Jurkat, Clone E6-1 (cell line): ENCODE results near the gene MMS19.
"Not testable (repeated sequence)": the region's sequence is repeated elsewhere in the genome, so short reads cannot be mapped to it uniquely, and the experiment has no call there.

ENCODE experiments used
- DNase-seq: peaks from one replicate; pipeline ENCODE4 v3.0.0-alpha.2; 2011; ENCODE audit warnings: low read depth, low spot score
- H3K4me3 ChIP-seq: 2 replicates; pipeline ENCODE4 v1.5.1; 2011; ENCODE audit warnings: mild to moderate bottlenecking, low read length, control low read depth, moderate library complexity

The MMS19 gene

DNA sequence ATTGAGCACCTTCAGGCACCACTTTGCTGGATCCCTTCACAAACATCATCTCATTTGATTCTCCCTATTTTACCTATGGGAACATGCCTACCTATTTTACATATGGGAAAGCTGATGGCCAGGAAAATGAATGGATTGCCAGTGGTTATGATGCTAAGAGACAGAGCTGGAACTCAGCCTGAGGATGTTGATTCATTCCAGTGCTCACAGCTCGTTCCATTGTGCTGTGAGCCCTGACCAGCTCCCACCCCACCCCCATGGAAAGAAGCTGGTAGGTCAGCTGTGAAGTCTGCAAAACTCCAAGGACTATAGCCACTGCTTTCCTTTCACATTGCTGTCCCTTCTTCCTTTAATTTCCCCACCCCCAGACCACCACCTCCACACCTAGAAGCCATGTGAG is 10.1 kb upstream of the MMS19 start:
- DNase-seq, result no peak
- no peak overlapping the region for H3K4me3 ChIP-seq

DNA sequence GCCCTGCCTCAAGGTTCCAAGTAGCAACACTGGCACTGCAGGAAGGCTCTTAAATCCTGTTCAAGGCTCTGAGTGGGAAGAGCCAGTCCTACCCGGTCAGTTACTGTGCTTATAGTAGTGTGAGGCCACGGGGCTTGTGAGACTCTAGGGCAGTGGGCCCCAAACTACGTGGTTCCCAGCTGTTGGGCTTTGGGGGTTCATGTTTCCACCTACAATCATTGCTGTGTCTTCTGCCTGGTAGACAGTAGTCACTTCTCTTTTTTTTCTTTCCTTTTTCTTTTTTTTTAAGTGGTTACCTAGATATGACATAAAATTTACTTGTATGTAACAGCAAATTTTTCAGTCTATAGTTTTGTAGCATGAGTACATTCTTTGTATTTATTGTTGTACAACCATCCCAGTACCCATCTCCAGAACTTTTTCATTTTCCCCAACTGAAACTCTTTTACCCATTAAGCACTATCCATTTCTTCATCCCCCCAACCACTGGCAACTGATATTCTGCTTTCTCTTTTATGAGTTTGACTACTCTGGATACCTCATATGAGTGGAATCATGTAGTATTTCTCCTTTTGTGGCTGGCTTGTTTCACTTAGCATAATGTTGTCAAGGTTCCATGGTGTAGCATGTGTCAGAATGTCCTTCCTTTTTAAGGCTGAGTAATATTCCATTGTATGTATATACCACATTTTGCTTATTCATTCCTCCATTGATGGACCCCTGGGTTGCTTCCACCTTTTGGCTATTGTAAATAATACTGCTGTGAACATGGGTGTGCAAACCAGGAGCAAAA is 8.2 kb upstream of the MMS19 start:
- DNase-seq, result no peak
- no peak overlapping the region for H3K4me3 ChIP-seq

DNA sequence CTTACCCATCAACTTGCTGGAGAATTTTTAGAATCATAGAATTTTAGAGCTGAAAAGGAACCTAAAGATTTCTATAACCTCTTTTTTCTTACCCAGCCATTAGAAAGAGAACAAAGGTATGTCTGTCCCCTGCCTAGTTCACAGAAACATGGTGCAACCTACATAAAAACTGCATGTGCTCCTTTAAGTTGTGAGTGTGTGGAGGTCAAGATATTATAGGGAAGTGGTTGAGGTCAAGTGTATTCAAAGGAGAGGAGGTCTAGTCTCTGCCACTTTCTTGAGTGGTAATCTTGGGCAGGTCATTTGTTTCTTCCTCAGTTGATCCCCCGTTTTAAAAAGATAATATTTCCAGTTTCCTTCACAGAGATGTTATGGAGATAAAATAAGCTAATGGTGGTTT is 6.9 kb upstream of the MMS19 start:
- no peak overlapping the region for H3K4me3 ChIP-seq
- no peak for DNase-seq

DNA sequence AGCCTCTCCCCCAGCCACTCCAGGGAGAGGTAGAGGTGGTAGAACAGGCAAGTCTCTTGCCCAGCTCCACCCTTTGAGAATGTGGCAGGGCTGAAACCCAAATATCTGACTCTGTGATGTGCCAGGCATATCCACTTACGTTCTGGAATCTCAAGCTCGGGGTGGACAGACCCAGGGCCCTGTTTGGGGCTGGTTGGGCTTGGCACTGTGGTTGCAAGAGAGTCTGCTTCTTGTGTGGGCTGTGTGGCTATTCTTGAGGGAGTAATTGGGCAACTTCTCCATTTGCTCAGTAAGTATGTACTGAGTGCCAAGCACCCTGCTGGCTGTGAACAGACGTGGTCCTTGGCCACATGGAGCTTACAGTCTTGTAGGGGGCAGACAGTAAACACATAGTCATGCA is 5.2 kb upstream of the MMS19 start:
- DNase-seq, result no peak
- H3K4me3 ChIP-seq, result no peak overlapping the region

DNA sequence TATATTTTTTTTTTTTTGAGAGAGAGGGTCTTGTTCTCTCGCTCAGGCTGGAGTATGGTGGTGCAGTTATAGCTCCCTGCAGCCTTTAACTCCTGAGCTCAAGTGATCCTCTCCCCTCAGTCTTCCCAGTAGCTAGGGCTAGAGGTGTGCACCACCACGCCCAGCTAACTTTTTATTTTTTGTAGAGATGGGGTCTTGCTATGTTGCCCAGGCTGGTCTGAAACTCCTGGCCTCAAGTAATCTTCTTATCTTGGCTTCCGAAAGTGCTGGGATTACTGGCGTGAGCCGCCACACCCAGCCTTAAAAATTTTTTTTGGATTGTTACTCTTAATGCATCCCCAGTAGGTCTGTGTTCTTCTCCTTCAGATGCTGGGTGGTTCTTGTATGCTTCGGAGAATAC is 4.7 kb upstream of the MMS19 start:
- no peak overlapping the region for H3K4me3 ChIP-seq
- no peak for DNase-seq

DNA sequence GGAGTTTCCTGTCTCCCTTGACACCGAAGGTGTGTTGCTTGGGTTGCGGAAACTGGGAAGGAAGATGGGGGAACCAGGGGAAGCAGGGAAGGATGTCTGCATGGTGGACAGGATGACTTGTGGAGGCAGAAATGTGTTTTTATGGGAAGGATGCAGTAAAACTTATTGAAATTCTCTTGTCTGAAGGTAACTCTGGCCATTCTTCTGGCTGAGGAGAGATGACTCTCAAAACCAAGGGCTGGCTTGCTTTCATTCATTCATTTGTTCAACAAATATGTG is 2.0 kb upstream of the MMS19 start:
- H3K4me3 ChIP-seq, result no peak overlapping the region
- DNase-seq, result no peak

DNA sequence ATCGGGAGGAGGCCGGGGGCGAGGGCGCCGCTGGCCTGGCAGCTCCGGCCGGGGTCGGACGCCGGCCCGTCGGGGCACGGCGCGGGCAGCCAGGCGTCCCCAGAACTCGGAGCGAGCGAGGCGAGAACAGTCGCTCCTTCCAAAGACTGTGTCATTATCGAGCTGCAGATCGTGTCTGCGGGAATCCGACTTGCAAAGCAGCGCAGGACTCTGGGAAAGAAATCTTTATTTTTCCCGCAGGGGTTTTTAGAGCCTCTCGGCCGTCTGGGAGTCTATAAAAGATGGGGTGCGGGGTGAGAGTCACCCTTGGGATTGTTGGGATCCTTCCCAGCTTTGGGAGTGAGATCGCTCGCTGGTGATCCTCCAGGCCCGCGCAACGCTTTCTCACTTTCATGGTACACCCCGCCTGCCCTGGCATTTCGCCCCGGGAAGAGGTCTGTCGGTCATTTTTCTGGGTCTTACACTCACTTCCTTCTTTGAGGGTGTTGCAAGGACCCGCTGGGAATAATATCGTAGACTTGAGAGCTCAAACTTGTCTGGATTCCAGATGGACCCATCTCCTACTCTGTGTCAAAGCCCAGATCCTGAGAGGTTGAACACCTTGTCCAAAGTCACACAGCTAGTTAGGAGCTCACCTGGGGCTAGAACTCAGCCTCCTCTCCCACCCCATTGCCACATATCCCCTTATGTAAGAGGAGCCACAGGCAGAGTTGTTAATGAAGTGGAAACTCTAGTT is 1.5 kb upstream of the MMS19 start:
- no peak for DNase-seq
- H3K4me3 ChIP-seq, result peak overlapping the region; percentile 100

DNA sequence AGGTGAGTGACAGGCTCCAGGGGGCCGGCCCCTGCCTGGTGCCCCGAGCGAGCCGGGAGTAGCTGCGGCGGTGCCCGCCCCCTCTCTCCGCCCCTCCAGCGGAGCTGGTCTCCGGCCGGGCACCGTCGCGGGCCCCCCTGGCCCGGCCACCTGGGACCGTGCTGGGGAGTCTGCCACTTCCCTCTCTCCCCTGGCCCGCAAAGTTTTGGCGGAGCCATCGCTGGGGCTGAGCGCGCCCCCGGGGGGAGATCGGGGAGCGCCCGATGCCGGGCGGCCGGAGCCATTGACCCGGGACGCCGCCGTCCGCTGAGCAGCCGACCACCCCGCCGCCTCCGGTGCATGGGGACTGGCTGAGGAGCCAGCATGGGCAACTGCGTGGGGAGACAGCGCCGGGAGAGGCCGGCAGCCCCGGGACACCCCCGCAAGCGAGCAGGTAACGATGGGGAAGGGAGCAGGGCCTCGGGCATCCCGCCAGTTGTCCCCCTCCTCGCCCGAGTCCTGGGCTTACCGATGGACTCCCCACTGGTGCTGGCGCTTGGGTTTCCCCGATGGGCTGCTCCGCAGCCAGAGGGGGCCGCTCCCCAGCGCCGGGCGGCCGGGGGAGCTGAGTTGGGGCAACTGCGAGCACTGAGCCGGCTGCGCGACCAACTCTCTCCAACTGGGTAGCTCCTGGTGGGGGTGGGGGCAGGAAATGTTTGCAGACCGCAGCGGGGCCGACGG is 779 bp upstream of the MMS19 start, which contains the start of gene UBTD1:
UBTD1 (plus strand) TSS at position 84 of the 720 bp plus-strand sequence; CDS start at position 364, 280 bp downstream.
- peak within 1 kb of the TSS; percentile 100 for H3K4me3 ChIP-seq
- no peak for DNase-seq

DNA sequence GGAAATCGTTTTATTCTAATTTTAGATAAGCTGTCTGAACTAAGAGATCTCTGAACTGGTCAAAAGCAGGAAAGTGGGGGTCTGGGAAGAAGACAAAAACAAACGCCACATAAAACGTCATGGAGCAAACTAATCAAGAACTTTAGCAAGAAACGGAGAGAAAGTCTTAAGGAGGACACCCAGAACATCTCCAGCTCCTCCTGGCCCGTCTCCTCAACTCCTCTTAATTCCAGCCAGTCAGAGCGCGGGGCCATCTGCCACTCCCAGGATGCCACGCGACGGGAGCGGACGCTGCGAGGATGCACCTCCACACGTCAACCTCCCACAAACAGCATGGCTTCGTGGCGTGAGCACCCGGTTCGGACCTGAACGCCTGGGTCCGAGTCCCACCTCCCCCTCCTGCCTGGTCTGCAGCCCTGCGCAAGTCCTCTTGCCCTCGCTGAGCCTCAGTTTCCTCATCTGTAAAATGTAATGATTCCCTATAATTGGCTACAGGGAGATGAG is 598 bp downstream of the MMS19 start:
- DNase-seq, result peak; percentile 58

DNA sequence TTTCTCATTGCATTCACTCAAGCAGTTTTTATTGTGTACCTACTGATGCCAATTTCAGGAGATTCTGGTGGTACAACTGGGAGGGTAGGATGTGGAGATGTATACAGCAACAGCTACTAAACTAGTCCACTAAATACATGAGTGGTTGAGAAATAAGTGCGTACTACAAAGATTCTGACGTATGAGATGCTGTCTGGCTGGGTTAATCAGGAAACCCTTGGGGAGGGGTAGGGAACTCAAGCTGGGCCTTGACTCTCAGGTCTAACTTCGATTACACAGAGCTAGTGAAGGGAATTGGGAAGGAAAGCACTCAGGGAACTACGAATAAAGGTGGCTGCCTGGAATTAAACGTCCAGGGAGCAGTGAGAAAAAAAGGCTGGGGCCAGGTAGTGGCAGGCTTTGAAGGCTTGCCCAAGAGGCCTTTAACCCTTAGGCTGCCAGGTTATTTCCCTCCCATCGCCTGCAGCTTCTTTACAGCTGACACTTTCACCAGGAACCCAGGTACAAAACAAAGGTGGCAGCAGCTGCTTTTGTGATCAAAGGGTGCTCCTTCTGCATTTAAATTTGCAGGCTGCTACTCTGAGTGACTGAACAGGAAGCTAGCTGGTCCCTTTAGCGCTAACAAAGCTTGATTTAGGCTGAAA is 3.2 kb downstream of the MMS19 start:
- peak; percentile 49 for DNase-seq
- H3K4me3 ChIP-seq, result no peak overlapping the region

More for the DNA sequence above, 598 bp downstream of the MMS19 start:
- H3K4me3 ChIP-seq, result peak overlapping the region; percentile 100

DNA sequence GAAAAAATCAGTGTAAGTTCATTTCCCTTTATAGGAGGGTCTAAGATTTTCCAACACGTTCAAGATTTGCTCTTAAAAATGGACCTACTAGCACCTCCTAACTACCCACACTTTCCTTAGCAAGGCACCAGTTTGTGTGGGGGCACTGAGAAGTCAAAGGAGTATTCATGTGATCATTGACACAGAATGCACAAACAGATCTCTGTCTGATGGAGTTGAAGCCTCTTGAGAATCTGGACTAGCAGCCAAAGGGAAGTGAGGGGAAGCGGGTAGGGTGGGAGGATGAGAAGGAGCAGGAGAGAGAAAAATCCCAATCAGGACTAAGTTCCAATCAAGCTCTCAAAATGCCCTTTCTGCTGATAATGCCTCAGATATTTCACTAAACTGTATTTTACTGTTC is 4.1 kb downstream of the MMS19 start:
- no peak for DNase-seq
- no peak overlapping the region for H3K4me3 ChIP-seq

DNA sequence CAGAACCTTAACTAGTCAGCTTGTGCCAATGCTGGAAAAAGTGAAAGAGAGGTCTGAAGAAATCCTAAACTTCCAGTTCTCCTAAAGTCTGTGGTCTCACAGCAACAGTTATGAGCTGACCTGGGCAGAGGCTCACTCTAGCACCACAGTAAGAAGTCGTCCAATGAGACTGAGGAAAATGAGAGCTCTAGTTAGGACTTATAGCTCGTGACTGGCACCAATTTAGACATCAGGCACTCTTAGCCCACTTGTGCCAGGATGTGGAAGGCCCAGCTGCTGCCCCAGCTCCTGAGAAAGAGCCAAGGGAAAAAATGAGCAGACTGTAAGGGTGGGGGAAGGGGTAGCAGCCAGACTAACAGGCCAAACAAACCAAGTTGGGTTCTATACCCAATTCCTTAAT is 7.6 kb downstream of the MMS19 start:
- no peak for DNase-seq
- H3K4me3 ChIP-seq, result no peak overlapping the region

DNA sequence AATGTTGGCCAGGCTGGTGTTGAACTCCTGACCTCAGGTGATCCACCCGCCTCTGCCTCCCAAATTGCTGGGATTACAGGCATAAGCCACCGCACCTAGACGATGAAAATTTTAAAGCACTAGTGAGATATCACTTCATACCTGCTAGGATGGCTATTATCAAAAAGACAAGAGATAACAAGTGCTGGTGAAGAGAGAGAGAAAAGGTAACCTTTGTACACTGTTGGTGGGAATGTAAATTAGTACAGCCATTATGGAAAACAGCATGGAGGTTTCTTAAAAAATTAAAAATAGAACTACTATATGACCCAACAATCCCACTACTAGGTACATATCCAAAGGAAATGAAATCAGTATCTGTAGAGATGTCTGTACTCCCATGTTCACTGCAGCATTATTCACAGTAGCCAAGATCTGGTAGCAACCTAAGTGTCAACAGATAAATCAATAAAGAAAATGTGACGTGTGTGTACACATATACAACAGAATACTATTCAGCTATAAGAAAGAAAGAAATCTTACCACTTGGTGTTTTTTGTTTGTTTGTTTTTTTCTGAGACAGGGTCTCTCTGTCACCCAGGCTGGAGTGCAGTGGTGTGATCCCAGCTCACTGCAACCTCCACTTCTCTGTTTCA is 12.5 kb downstream of the MMS19 start:
- no peak for DNase-seq
- H3K4me3 ChIP-seq, result no peak overlapping the region

DNA sequence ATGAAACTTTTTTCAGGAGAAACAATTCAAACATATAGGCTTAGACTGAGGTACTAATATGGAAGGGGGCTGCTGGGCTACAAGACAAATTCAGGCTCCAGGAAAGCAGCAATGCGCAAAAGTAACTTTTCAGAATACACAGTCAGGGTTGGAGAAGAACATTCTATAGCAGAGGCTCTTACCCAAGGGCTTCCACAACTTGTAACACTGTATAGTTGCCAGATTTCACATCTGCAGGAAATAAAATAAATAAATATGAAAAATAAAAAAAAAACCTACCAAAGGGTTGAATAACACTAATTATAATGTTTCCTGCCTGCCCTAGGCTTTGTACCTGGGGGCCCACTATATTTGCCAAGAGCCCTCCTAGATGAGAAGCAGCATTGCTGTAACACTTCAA is 14.3 kb downstream of the MMS19 start:
- H3K4me3 ChIP-seq, result no peak overlapping the region
- no peak for DNase-seq

DNA sequence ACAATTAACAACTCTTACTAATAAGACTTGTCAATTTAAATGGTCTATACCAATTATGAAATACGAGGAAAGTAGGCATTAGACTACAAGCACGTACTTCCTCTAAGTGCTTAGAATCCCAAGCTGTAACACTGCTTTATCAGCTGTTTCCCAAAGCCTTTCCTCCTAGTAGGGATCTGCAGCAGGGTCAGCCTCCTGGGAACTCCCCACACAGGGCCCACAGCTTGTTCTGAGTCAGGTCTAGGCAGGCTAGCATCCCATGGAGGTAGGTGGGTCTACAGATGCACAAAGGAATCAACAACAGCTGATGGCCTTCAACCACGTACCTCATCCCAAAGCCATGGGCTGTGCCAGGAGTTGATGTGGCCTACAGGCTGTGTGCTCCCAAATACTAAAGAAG is 14.7 kb downstream of the MMS19 start:
- DNase-seq, result no peak
- no peak overlapping the region for H3K4me3 ChIP-seq

DNA sequence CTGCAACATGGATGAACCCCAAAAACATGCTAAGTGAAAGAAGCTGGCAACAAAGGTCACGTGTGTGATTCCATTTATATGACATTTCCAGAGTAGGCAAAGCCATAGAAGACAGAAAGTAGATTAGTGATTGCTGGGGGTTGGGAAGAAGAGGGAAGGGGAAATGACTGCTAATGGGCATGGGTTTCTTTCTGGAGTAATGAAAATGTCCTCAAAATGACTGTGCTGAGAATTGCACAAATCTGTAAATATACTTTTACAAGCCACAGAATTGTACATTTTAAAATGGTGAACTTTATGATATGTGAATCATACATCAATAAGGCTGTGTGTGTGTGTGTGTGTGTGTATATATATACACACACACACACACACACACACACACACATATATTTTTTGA is 15.8 kb downstream of the MMS19 start:
- DNase-seq, result no peak
- no peak overlapping the region for H3K4me3 ChIP-seq

DNA sequence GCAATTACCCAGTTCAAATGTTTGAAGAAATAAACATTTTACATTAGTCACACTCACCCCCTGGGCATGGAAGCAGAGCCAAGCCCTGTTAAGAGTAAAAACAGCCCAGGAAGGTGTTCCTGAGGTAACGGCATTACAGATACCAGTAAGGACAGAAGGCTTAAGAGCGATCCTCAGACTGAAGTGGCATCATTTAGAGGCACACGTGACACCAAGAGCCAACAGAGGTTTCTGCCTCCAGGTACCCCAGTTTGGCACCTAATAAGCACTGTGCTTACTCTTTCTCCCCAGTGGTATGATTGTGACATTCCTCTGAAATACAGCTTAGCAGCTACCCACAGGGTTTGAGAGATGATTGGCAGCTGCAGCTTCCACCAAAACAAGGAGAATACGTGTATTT is 17.2 kb downstream of the MMS19 start:
- no peak for DNase-seq

DNA sequence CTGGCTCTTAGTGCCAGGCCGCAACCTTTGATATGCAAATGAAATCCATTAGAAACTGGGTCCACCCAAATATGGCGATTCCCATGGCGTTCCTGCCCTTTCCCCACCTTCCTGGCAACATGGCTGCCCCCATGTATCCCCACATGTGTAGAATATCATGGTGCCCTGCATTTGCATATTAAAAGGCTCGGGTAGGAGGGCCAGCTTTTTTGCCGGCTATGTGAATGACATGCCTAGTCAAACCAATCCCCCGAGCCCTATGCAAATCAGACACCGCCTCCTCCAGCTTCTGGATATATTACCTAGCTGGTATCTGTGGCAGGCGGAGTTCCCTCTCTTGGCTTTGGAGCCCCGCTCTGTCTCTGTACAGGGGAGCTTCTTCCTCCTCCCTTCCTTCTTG is 18.3 kb downstream of the MMS19 start:
- no peak for DNase-seq
- H3K4me3 ChIP-seq, result no peak overlapping the region

More for the DNA sequence above, 17.2 kb downstream of the MMS19 start:
- H3K4me3 ChIP-seq, result no peak overlapping the region

DNA sequence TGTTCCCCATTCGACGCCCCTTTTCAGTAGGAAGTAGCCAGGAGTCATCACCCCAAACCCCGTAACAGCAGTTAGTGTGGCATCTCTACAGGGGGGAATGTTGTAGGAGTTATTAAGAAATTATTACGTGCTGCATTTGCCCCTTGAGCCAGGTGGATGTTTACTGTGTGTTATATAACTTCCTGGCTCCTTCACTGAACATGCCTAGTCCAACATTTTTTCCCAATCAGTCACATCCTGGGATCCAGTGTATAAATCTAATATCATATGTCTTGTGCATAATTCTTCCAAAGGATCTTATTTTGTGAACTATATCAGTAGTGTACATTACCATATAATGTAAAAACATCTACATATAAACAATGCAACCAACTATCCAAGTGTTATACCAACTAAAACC is 18.8 kb downstream of the MMS19 start:
- H3K4me3 ChIP-seq, DNase-seq: not testable (repeated sequence)
